ENCODE measurements around the gene IL18R1.

Gene IL18R1

GRCh38 chr2:102345329-102345920 lies 10.2 kb upstream of the IL18R1 start:
- DNase-seq (ENCODE audit: low read depth, low spot score), result no peak

- DNase-seq (ENCODE audit: low read depth, low spot score), result no peak
Measured at GRCh38 chr2:102346381-102347130, 9.0 kb upstream of the IL18R1 start.

- DNase-seq (ENCODE audit: low read depth, low spot score), result no peak
Measured at GRCh38 chr2:102350137-102350793, 5.3 kb upstream of the IL18R1 start.

GRCh38 chr2:102356381-102356712 lies 751 bp downstream of the IL18R1 start:
- no peak for DNase-seq (ENCODE audit: low read depth, low spot score)

GRCh38 chr2:102356741-102357140 lies 1.1 kb downstream of the IL18R1 start:
- no peak for DNase-seq (ENCODE audit: low read depth, low spot score)

- no peak for DNase-seq (ENCODE audit: low read depth, low spot score)
Measured at GRCh38 chr2:102357937-102358336, 2.3 kb downstream of the IL18R1 start.

- DNase-seq (ENCODE audit: low read depth, low spot score), result no peak
Measured at GRCh38 chr2:102358496-102358895, 2.9 kb downstream of the IL18R1 start.

- DNase-seq (ENCODE audit: low read depth, low spot score), result no peak
Measured at GRCh38 chr2:102359527-102359926, 3.9 kb downstream of the IL18R1 start.

- DNase-seq (ENCODE audit: low read depth, low spot score), result no peak
Measured at GRCh38 chr2:102361632-102362241, 6.1 kb downstream of the IL18R1 start.

- no peak for DNase-seq (ENCODE audit: low read depth, low spot score)
Measured at GRCh38 chr2:102365763-102366162, 10.2 kb downstream of the IL18R1 start.

- DNase-seq (ENCODE audit: low read depth, low spot score), result no peak
Measured at GRCh38 chr2:102366406-102367112, 11.0 kb downstream of the IL18R1 start.

- DNase-seq (ENCODE audit: low read depth, low spot score), result no peak
Measured at GRCh38 chr2:102367331-102367971, 11.9 kb downstream of the IL18R1 start.

- no peak for DNase-seq (ENCODE audit: low read depth, low spot score)
Measured at GRCh38 chr2:102368461-102369109, 13.0 kb downstream of the IL18R1 start.

GRCh38 chr2:102369866-102370265 lies 14.3 kb downstream of the IL18R1 start:
- no peak for DNase-seq (ENCODE audit: low read depth, low spot score)

- no peak for DNase-seq (ENCODE audit: low read depth, low spot score)
Measured at GRCh38 chr2:102376052-102376591, 20.5 kb downstream of the IL18R1 start.

GRCh38 chr2:102383722-102384121 lies 28.1 kb downstream of the IL18R1 start:
- DNase-seq (ENCODE audit: low read depth, low spot score), result no peak

- DNase-seq (ENCODE audit: low read depth, low spot score), result no peak
Measured at GRCh38 chr2:102385522-102385921, 29.9 kb downstream of the IL18R1 start.

GRCh38 chr2:102386004-102386403 lies 30.4 kb downstream of the IL18R1 start:
- DNase-seq (ENCODE audit: low read depth, low spot score), result no peak

- DNase-seq (ENCODE audit: low read depth, low spot score), result no peak
Measured at GRCh38 chr2:102386867-102387541, 31.4 kb downstream of the IL18R1 start.
